Endothelial cell of umbilical vein (primary cell): ENCODE results near the gene ZBTB4. TPM values are rescaled to one million over a fixed set of nuclear protein-coding genes. Genes with fewer than 3 reads are reported as not detected.

ENCODE experiments used
- BruUV-seq: library from RNA; stranded (reverse); fragments of 400-500 nt; replicated peaks from 2 replicates; lab custom pipeline; 2021; lab: Mats Ljungman, UMichigan
- CTCF ChIA-PET: fragments of 300-600, 350-600 bp; sonication (Branson Sonifier 250); formaldehyde crosslinking; loops from one replicate; lab custom pipeline; 2021; ENCODE audit warnings: antibody characterized with exemption, inconsistent platforms; lab: Charles Lee
- POLR2A ChIA-PET: fragments of 300-600, 350-600 bp; sonication (Branson Sonifier 250); formaldehyde crosslinking; loops from one replicate; lab custom pipeline; 2021; ENCODE audit warnings: antibody characterized with exemption, inconsistent platforms; lab: Charles Lee
- DNase-seq: peaks from one replicate; pipeline ENCODE4 v3.0.0-alpha.2; 2011; ENCODE audit warnings: low read depth, low spot score
- FAIRE-seq: peaks from 2 replicates; lab custom pipeline; 2011; peaks lifted over from hg19 to GRCh38; lab: Jason Lieb, UNC
- H2AFZ ChIP-seq: 2 replicates; pipeline ENCODE4 v1.6.0; 2012; ENCODE audit warnings: low read depth, low read length, control low read depth, inconsistent platforms
- H3K27ac ChIP-seq: 2 replicates; pipeline ENCODE4 v1.5.1; 2011; ENCODE audit warnings: low read depth, mild to moderate bottlenecking, control low read depth, low read length, moderate library complexity; ENCODE audit not compliant: insufficient read depth
- H3K27me3 ChIP-seq, 2 experiments: 2 replicates each; pipeline versions ENCODE4 v1.6.0 to v1.6.1; 2011; ENCODE audit warnings: low read length in 2 of 2, mixed read lengths in 1 of 2; ENCODE audit not compliant: control insufficient read depth in 2 of 2, insufficient read depth in 2 of 2
- H3K36me3 ChIP-seq, 2 experiments: 2 replicates in 1 of 2; 3 replicates in 1 of 2; pipeline ENCODE4 v1.5.1; 2011; ENCODE audit warnings: low read length in 2 of 2, mild to moderate bottlenecking in 1 of 2, moderate library complexity in 1 of 2; ENCODE audit not compliant: control insufficient read depth in 2 of 2, insufficient read depth in 2 of 2; ENCODE audit errors: extremely low read depth in 1 of 2
- H3K4me1 ChIP-seq: 3 replicates; pipeline ENCODE4 v1.5.1; 2011; ENCODE audit warnings: mild to moderate bottlenecking, low read length; ENCODE audit not compliant: control insufficient read depth, insufficient read depth; ENCODE audit errors: extremely low read depth
- H3K4me2 ChIP-seq: 2 replicates; pipeline ENCODE4 v1.6.1; 2011; ENCODE audit warnings: low read length, control low read depth, mixed read lengths; ENCODE audit not compliant: insufficient read depth
- H3K4me3 ChIP-seq, 3 experiments: fragments of 200-600 bp in 1 of 3; sonication (generic), shearing (Covaris generic) in 1 of 3; replicated peaks in 1 of 3; 2 replicates each; pipeline ENCODE4 v1.5.1; 2011 to 2016; ENCODE audit warnings: control low read depth in 3 of 3, low read length in 3 of 3, mild to moderate bottlenecking in 2 of 3, inconsistent platforms in 1 of 3, low read depth in 1 of 3, moderate library complexity in 1 of 3; ENCODE audit not compliant: insufficient read depth in 1 of 3
- H3K79me2 ChIP-seq: 2 replicates; pipeline ENCODE4 v1.6.0; 2012; ENCODE audit warnings: low read length, inconsistent platforms; ENCODE audit not compliant: control insufficient read depth, insufficient read depth
- H3K9ac ChIP-seq: replicated peaks from 2 replicates; pipeline ENCODE3; 2011; ENCODE audit warnings: low read length, control low read depth; ENCODE audit not compliant: insufficient read depth; ENCODE audit errors: extremely low read depth
- H3K9me1 ChIP-seq: replicated peaks from 3 replicates; pipeline ENCODE4 v1.6.0; 2011; ENCODE audit warnings: mild to moderate bottlenecking, low read length; ENCODE audit not compliant: control insufficient read depth, insufficient read depth; ENCODE audit errors: extremely low read depth
- H3K9me3 ChIP-seq: replicated peaks from 2 replicates; pipeline ENCODE4 v1.5.1; 2012; ENCODE audit warnings: low read length, inconsistent platforms; ENCODE audit not compliant: control insufficient read depth, insufficient read depth
- H4K20me1 ChIP-seq: replicated peaks from 2 replicates; pipeline ENCODE3; 2011; ENCODE audit warnings: mild to moderate bottlenecking, low read length; ENCODE audit not compliant: control insufficient read depth, insufficient read depth; ENCODE audit errors: extremely low read depth
- EZH2 ChIP-seq: IDR thresholded peaks from 2 replicates; pipeline ENCODE4 v1.6.1; 2012; ENCODE audit warnings: borderline replicate concordance, low read depth, mild to moderate bottlenecking, moderate library complexity, low read length, inconsistent platforms; ENCODE audit not compliant: severe bottlenecking
- FOS ChIP-seq: IDR thresholded peaks from 2 replicates; pipeline ENCODE4 v1.6.1; 2011; ENCODE audit warnings: mild to moderate bottlenecking, low read length, moderate library complexity, borderline replicate concordance; ENCODE audit not compliant: insufficient read depth
- GATA2 ChIP-seq: IDR thresholded peaks from 2 replicates; pipeline ENCODE4 v1.7.0; 2011; ENCODE audit warnings: low read depth, mild to moderate bottlenecking, moderate library complexity, mixed read lengths, low read length; ENCODE audit not compliant: insufficient read length, insufficient read depth
- JUN ChIP-seq: IDR thresholded peaks from 2 replicates; pipeline ENCODE4 v1.6.1; 2011; ENCODE audit warnings: borderline replicate concordance, low read depth; ENCODE audit not compliant: insufficient read length, insufficient read depth
- MYC ChIP-seq: IDR thresholded peaks from one replicate; pipeline ENCODE4 v1.6.1; 2011; ENCODE audit warnings: mild to moderate bottlenecking, low read depth, low read length
- POLR2A ChIP-seq: IDR thresholded peaks from 2 replicates; pipeline ENCODE4 v1.6.1; 2012; ENCODE audit warnings: low read depth, mild to moderate bottlenecking, control low read depth, low read length
- POLR2AphosphoS5 ChIP-seq: IDR thresholded peaks from 2 replicates; pipeline ENCODE4 v1.6.1; 2012; ENCODE audit warnings: low read depth, mild to moderate bottlenecking, control low read depth, low read length, moderate library complexity; ENCODE audit not compliant: insufficient read depth
- dilution Hi-C: fragments of 300-500 bp; cut with MboI; formaldehyde crosslinking; loops from one replicate; pipeline ENCODE4 v1.15.0; 2019; ENCODE audit warnings: low sequenced_read_pairs; ENCODE audit not compliant: extremely low pct_ligation_motif_present
- intact Hi-C: fragments of 100-400 bp; cut with micrococcal nuclease; formaldehyde crosslinking; loops from one replicate; pipeline ENCODE4 v1.10.0; 2022
- polyA plus RNA-seq, 4 experiments: library from polyadenylated mRNA; depleted of rRNA in 3 of 4; stranded (reverse) in 3 of 4; unstranded in 1 of 4; fragments of >200 nt; gene quantifications; 2 replicates each; pipeline versions ENCODE4 v1.2.1 to v1.2.3, GENCODE V29; 2011 to 2012; ENCODE audit warnings: missing spikeins in 1 of 4
- total RNA-seq: library from RNA; stranded (reverse); gene quantifications from 2 replicates; pipeline ENCODE4 v1.2.3, GENCODE V29; 2021
- TF ChIP-seq, protein P1 (sequence below), 2 donors: IDR thresholded peaks; 1 replicate in 1 of 2; 2 replicates in 1 of 2; pipeline ENCODE4 v1.5.1; 2011; ENCODE audit warnings: low read length in 2 of 2, mild to moderate bottlenecking in 2 of 2, moderate library complexity in 2 of 2, control low read depth in 1 of 2, inconsistent platforms in 1 of 2, low read depth in 1 of 2; ENCODE audit not compliant: insufficient read depth in 1 of 2; ENCODE audit errors: extremely low read depth in 1 of 2
- TF ChIP-seq, protein P2 (sequence below): IDR thresholded peaks from 2 replicates; pipeline ENCODE4 v1.6.1; 2011; ENCODE audit not compliant: insufficient read depth, insufficient read length

The ZBTB4 gene
- total and polyA plus RNA-seq, 2 donors (not counting 3 experiments of a cell fraction or from before 2014, with no cell fraction given), result 15.1 to 26.5 TPM

DNA sequence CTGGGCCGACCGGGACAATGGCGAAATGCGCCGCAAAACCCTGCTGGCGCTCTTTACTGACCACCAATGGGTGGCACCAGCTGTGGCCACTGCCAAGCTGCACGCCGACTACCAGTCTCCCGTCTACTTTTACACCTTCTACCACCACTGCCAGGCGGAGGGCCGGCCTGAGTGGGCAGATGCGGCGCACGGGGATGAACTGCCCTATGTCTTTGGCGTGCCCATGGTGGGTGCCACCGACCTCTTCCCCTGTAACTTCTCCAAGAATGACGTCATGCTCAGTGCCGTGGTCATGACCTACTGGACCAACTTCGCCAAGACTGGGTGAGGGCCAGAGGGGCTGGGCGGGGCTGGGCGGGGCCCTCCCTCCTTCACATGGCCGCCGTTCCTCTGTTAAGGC, 63.6 kb downstream of the ZBTB4 start:
- Histone ChIP-seq H3K9me3 (no peaks in the 10 kb centered on the region), H3K4me1 (no peaks in the 10 kb centered on the region), H3K27me3 (no peaks in the 10 kb centered on the region), H3K4me2 (no peak overlapping the region), H3K4me3 (no peak overlapping the region), H3K36me3 (peaks cover 0 to 2% of the 10 kb centered on the region in 2 experiments), H3K79me2 (no peaks in the 10 kb centered on the region), H2AFZ (no peak overlapping the region), H3K9me1 (no peaks in the 10 kb centered on the region), H3K9ac (no peak overlapping the region), H3K27ac (no peak overlapping the region), H4K20me1 (no peaks in the 10 kb centered on the region)
- DNase-seq (no peak), FAIRE-seq (no peak)
- intact Hi-C loops (no loop called here), dilution Hi-C loops (no loop called here)
- CTCF ChIA-PET, result interaction anchor here (2.2 kb wide), 1 partner anchor 12 kb away, joined by 6 read pairs; the partner anchor contains the start of gene TMEM256
- POLR2A ChIA-PET, result no interaction called here
- BruUV-seq, result no TSS peak
- TF ChIP-seq FOS (no peak), POLR2A (no peak), JUN (no peak), MYC (no peak), EZH2 (no peak), POLR2AphosphoS5 (no peak), GATA2 (no peak)
- TF ChIP-seq, protein P1, sequence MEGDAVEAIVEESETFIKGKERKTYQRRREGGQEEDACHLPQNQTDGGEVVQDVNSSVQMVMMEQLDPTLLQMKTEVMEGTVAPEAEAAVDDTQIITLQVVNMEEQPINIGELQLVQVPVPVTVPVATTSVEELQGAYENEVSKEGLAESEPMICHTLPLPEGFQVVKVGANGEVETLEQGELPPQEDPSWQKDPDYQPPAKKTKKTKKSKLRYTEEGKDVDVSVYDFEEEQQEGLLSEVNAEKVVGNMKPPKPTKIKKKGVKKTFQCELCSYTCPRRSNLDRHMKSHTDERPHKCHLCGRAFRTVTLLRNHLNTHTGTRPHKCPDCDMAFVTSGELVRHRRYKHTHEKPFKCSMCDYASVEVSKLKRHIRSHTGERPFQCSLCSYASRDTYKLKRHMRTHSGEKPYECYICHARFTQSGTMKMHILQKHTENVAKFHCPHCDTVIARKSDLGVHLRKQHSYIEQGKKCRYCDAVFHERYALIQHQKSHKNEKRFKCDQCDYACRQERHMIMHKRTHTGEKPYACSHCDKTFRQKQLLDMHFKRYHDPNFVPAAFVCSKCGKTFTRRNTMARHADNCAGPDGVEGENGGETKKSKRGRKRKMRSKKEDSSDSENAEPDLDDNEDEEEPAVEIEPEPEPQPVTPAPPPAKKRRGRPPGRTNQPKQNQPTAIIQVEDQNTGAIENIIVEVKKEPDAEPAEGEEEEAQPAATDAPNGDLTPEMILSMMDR (IDR thresholded peaks at IDR 0.05; ENCODE audit: extremely low read depth in 1 of 2, insufficient read depth in 1 of 2, low read depth in 1 of 2, low read length in 2 of 2), result no peak
- TF ChIP-seq, protein P2, sequence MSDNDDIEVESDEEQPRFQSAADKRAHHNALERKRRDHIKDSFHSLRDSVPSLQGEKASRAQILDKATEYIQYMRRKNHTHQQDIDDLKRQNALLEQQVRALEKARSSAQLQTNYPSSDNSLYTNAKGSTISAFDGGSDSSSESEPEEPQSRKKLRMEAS, result no peak
